WERI-Rb-1 (cell line): ENCODE measurements around the gene MYZAP.

Experiments
- DNase-seq: peaks from one replicate; pipeline ENCODE4 v3.0.0-alpha.2; 2020
- H3K27ac ChIP-seq: fragments of 250-450 bp; sonication (Bioruptor Pico); 2 replicates; pipeline ENCODE4 v1.5.1; 2020; ENCODE audit warnings: mild to moderate bottlenecking, moderate library complexity
- H3K27me3 ChIP-seq: fragments of 250-450 bp; sonication (Bioruptor Pico); 2 replicates; pipeline ENCODE4 v1.5.1; 2021; ENCODE audit warnings: mild to moderate bottlenecking, low read depth, moderate library complexity; ENCODE audit not compliant: insufficient read depth, severe bottlenecking
- H3K36me3 ChIP-seq: fragments of 250-450 bp; sonication (Bioruptor Pico); 2 replicates; pipeline ENCODE4 v1.5.1; 2020; ENCODE audit warnings: mild to moderate bottlenecking, moderate library complexity
- H3K4me3 ChIP-seq: 2 replicates; pipeline ENCODE4 v1.5.1; 2011; ENCODE audit warnings: low read depth, mild to moderate bottlenecking, control low read depth, low read length
- H3K9me3 ChIP-seq: fragments of 250-450 bp; sonication (Bioruptor Pico); 2 replicates; pipeline ENCODE4 v1.5.1; 2021; ENCODE audit warnings: mild to moderate bottlenecking, moderate library complexity; ENCODE audit not compliant: severe bottlenecking
- TF ChIP-seq, protein P1 (sequence below): IDR thresholded peaks from 2 replicates; pipeline ENCODE4 v1.5.1; 2011; ENCODE audit warnings: low read depth, mild to moderate bottlenecking, control low read depth, inconsistent platforms, low read length

MYZAP gene

DNA sequence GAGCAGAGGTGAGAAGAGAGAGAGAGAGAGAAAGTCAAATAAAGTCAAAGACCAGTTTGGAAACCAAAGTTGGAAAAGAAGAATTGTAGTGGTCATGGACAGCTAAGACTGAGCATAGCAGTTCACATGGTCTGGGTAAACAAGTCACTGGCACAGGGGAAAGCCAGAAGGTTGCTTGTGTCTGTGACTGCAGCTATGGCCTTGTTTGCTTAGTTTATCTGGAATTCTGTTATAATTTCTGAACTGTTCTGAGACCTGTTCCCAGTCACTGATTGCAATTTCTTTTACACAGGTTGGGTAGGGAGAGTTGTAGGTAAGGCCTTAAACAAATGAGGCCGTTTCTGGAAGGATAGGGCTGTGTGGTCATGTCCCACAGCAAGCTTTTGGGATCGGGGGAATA lies 43.4 kb upstream of the MYZAP start:
- peaks cover 14% of the 10 kb centered on the region; the same call in 1 of the 2 replicates for H3K36me3 ChIP-seq
- H3K27ac ChIP-seq, result no peak overlapping the region
- no peaks in the 10 kb centered on the region for H3K27me3 ChIP-seq
- TF ChIP-seq, protein P1, sequence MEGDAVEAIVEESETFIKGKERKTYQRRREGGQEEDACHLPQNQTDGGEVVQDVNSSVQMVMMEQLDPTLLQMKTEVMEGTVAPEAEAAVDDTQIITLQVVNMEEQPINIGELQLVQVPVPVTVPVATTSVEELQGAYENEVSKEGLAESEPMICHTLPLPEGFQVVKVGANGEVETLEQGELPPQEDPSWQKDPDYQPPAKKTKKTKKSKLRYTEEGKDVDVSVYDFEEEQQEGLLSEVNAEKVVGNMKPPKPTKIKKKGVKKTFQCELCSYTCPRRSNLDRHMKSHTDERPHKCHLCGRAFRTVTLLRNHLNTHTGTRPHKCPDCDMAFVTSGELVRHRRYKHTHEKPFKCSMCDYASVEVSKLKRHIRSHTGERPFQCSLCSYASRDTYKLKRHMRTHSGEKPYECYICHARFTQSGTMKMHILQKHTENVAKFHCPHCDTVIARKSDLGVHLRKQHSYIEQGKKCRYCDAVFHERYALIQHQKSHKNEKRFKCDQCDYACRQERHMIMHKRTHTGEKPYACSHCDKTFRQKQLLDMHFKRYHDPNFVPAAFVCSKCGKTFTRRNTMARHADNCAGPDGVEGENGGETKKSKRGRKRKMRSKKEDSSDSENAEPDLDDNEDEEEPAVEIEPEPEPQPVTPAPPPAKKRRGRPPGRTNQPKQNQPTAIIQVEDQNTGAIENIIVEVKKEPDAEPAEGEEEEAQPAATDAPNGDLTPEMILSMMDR, result no peak
- no peaks in the 10 kb centered on the region for H3K9me3 ChIP-seq
- no peak overlapping the region for H3K4me3 ChIP-seq
- no peak for DNase-seq

DNA sequence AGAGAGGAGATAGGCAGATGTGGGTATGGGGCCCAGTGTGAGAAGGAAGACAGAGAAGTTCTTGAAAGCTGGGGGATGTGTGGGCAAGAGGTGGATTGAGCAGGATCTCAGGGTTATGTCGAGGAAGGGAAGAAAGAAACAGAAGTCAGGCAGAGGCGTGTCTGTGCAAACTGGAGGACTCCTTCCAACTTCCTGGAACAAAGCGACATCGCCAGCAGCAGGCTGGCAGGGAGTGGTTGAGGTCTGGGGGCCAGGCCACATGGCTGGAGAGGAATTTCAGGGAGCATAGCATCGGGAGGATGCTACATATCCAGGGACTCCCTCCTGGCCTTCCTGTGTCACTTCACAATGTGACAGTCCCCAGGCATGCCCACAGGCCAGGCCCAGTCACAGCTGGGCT lies 42.9 kb upstream of the MYZAP start:
- Histone ChIP-seq H3K9me3 (no peaks in the 10 kb centered on the region), H3K27ac (no peak overlapping the region), H3K27me3 (no peaks in the 10 kb centered on the region), H3K36me3 (peaks cover 14% of the 10 kb centered on the region; the same call in 1 of the 2 replicates), H3K4me3 (no peak overlapping the region)
- no peak for DNase-seq
- TF ChIP-seq, protein P1, result no peak

DNA sequence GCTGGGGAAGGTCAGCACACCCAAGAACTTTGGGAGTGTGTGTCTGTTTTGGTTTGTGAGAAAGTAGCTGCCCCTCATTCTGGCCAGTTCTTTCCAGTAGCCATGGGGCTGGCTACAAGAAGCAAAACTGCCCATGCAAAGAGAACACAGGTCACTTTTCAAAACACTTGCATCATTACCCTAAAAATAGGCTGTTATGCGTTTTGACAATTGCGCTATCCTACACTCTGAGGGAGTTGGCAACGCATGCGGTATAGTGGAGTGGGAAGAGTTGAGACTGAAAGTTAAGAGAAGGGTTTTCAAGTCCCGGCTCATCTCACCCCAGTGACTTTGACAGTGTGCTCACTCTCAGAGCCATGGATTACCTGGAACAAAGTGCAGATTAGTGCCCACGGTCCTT lies 41.8 kb upstream of the MYZAP start:
- TF ChIP-seq, protein P1, result no peak
- no peak for DNase-seq
- no peak overlapping the region for H3K27ac ChIP-seq
- H3K36me3 ChIP-seq, result peaks cover 10% of the 10 kb centered on the region; the same call in 1 of the 2 replicates
- no peak overlapping the region for H3K4me3 ChIP-seq
- H3K9me3 ChIP-seq, result no peaks in the 10 kb centered on the region
- no peaks in the 10 kb centered on the region for H3K27me3 ChIP-seq

DNA sequence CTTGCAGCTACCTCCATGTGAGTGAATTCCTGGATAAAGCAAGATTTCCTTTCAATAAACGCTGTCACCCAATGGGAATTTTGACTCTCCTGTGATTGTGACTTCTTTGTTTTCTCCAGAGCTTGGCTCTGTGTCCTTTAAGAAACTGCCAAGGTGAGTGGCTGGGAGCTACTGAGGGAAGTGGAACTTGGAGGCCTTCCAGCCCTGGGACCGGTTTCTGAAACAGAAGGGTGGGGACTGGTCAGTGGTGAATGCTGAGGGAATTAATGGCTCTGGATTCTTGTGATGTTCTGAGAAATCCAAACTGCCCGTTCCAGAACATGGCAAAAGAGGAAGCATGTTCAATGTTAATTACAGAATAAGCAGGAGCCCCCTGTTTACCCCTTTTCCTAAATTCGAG lies 41.1 kb upstream of the MYZAP start:
- DNase-seq, result no peak
- Histone ChIP-seq H3K36me3 (peaks cover 10% of the 10 kb centered on the region; the same call in 1 of the 2 replicates), H3K27ac (no peak overlapping the region), H3K27me3 (no peaks in the 10 kb centered on the region), H3K4me3 (no peak overlapping the region), H3K9me3 (no peaks in the 10 kb centered on the region)
- TF ChIP-seq, protein P1, result no peak

DNA sequence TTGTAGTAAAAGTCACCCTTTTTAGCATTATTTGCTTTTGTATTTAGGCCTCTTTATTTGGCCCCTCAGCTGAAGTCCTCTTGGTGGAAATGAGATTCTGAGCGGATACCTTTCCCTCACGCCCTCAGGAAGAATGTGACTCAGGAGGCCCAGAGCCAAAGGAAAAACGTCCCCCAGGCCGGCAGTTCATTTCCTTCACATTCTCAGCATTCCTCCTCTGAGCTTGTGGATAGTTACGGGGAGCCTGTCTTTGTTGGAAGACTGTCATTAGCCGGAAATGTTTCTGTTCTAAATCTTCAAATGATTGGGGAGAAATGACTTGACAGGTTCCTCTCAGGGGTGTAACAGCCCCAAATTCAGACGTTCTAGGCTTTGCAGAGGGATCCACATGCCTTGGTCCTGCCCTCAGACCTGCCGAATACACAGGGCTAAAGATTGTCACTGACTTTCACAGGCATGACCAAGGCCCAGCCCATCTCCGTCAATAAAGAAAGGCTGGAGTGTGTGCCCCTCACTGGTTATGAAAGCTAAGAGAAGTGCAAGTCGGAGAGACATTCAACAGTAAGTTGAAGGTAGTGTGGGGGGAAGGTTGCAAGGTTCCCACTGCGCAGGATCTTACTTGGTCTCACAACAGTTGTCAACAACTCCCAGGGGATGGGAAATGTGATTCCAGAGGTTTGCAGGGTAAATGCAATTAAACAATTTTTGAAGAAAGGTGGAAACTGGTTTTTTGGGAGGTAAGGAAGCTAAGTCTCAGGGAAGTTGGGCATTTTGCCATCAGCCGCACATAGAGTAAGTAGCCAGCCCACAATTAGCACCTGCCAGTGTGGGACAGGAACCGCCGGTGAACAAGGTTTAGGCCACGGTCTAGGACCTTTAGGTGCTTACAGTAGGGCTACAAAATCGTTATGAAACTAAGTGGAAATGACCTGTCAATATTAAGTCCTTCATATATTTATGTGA lies 39.7 kb upstream of the MYZAP start:
- no peak for DNase-seq
- Histone ChIP-seq H3K27ac (no peak overlapping the region), H3K27me3 (no peaks in the 10 kb centered on the region), H3K4me3 (no peak overlapping the region), H3K9me3 (peaks cover 2% of the 10 kb centered on the region), H3K36me3 (peaks cover 10% of the 10 kb centered on the region; the same call in 1 of the 2 replicates)
- TF ChIP-seq, protein P1, result no peak
